Activated T-helper 17 cell treated with anti-CD3 and anti-CD28 coated beads, Interleukin-2, amount 50 U/mL, for 72 hours (primary cell): ENCODE data around the gene SMG9. TPM values are rescaled to one million over a fixed set of nuclear protein-coding genes. Genes with fewer than 3 reads are reported as not detected.
A peak's percentile ranks its signal among the peaks of the same experiment; 100 is the strongest.

Experiments
- ATAC-seq: fragments of 150-1000 bp; cut with Tn5 transposase; replicated peaks from 2 replicates; pipeline ENCODE4 v1.10.0; 2021; ENCODE audit warnings: mild to moderate bottlenecking, moderate library complexity
- H3K27ac Mint-ChIP-seq: one replicate; pipeline ENCODE4 v1.8.0; 2022; ENCODE audit warnings: mixed read lengths
- H3K27me3 Mint-ChIP-seq: one replicate; pipeline ENCODE4 v1.8.0; 2022; ENCODE audit warnings: mixed read lengths
- H3K36me3 Mint-ChIP-seq: one replicate; pipeline ENCODE4 v1.8.0; 2022; ENCODE audit warnings: low read depth, mild to moderate bottlenecking, mixed read lengths
- H3K4me1 Mint-ChIP-seq: one replicate; pipeline ENCODE4 v1.8.0; 2022; ENCODE audit warnings: mixed read lengths
- H3K4me3 Mint-ChIP-seq: one replicate; pipeline ENCODE4 v1.8.0; 2022; ENCODE audit warnings: mild to moderate bottlenecking, mixed read lengths
- H3K9me3 Mint-ChIP-seq: one replicate; pipeline ENCODE4 v1.8.0; 2022; ENCODE audit warnings: mixed read lengths
- total RNA-seq, 2 donors: library from RNA; stranded (reverse); gene quantifications; one replicate each; pipeline ENCODE4 v1.2.3, GENCODE V29; 2022

The SMG9 gene, protein sequence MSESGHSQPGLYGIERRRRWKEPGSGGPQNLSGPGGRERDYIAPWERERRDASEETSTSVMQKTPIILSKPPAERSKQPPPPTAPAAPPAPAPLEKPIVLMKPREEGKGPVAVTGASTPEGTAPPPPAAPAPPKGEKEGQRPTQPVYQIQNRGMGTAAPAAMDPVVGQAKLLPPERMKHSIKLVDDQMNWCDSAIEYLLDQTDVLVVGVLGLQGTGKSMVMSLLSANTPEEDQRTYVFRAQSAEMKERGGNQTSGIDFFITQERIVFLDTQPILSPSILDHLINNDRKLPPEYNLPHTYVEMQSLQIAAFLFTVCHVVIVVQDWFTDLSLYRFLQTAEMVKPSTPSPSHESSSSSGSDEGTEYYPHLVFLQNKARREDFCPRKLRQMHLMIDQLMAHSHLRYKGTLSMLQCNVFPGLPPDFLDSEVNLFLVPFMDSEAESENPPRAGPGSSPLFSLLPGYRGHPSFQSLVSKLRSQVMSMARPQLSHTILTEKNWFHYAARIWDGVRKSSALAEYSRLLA
- total RNA-seq = 100 to 1,000 TPM in 1 of 2 donors, 10 to 100 TPM in 1; 70.4 to 109 TPM

DNA sequence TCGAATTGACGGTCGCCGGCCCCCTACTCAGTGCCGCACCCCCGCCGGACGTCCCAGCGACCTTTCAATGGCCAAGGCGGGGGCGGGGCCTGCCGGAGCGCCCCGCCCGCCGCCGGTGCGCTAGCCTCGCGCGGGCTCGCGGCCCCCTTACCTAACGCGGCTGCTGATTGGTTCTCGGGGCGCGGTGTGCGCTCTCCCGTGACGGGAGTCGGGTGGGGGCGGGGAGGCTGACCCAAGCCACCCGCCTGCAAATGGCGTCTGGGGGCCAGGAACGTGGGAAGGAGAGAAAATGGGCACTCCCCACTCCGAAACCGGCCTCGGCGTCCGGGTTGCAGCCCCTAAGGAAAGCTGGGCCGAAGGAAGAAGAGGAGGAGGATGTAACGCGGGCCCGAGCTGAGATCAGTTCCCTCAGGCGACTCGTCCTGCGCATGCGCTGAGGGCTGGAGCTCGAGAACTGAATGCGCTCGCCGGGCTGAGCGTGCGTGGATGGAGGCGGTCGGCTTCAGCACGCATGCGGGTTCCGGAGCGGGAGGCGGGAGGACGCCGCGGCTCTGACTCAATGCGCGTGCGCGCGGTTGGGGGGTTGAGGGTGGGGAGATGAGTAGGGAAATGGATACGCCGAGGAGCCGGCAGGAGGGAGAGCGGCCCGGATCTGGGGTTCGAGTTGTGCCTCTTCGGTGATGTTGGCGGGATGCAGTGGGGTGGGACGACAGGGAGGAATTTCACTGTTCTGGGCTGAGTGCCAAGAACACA is at the start of gene SMG9:
Gene SMG9, minus strand, starts transcription at position 460 of the 753 bp plus-strand sequence. CDS start 4,221 bp downstream, outside the sequence.
- no peaks in the 10 kb centered on the region for H3K27me3 Mint-ChIP-seq
- peak; percentile 74 for ATAC-seq
- H3K9me3 Mint-ChIP-seq = no peaks in the 10 kb centered on the region
- peak within 1 kb of the TSS; percentile 100 for H3K27ac Mint-ChIP-seq
- H3K4me1 Mint-ChIP-seq = peaks cover 60% of the 10 kb centered on the region
- peak within 1 kb of the TSS; percentile 99 for H3K4me3 Mint-ChIP-seq
- H3K36me3 Mint-ChIP-seq = peaks cover 78% of the 10 kb centered on the region

DNA sequence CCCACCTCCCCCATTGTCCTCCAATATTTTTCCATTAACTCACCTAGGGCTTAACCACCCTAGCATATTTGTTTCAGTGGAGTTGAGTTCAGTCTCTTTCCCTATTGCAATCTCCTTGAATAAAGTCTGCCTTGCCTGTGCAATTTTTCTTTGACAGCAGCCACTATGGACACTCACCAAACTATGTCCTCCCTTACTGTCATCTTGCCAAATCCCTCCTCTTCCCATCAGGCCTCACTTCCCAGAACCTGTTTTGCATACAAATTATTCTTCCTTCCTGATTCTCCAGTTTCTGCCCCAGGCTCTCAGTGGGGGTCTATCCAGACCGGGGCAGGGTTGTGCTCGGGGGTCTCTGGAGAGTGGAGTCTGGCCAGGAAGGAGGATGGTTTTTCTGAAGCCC is 49.7 kb upstream of the SMG9 start:
- H3K4me3 Mint-ChIP-seq = no peak overlapping the region
- ATAC-seq = no peak
- no peaks in the 10 kb centered on the region for H3K9me3 Mint-ChIP-seq
- H3K27me3 Mint-ChIP-seq = peaks cover 4% of the 10 kb centered on the region
- no peak overlapping the region for H3K27ac Mint-ChIP-seq
- H3K36me3 Mint-ChIP-seq = no peaks in the 10 kb centered on the region
- H3K4me1 Mint-ChIP-seq = peaks cover 5% of the 10 kb centered on the region

DNA sequence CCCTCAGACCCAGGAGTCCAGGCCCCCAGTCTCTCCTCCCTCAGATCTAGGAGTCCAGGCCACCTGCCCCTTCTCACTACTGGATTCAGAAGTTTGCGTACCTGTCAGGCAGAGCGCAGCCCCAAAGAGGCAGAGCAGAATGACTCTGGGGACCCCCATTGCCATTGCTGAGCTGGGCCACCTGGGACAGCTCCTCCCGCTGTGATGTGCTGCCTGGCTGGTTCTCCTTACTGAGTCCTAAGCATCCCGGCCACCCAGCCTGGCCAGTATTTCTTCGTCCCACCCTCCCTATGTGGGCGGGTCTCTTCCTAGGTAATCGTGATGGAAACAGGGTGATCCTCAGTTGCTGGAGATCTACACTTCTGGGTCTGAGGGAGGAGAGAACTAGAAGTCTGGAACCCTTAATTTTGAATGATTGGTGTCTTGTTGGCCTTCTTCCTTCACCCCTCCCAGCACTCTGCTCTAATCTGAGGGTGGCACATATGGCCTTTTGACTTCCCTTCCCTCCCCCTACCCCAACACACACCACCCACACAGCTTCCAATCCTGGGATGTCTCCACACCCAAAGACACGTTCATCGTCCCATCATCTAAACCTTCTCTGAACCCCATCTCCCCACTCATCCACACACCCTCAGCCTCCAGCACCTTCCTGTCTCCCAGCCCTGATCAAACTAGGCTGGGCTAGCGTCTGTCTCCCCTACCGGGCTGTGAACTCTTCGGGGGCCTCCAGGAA is 47.6 kb upstream of the SMG9 start, which contains the start of gene LYPD5:
Gene LYPD5, minus strand, starts transcription at position 232 of the 736 bp plus-strand sequence. Its CDS starts 67 bp downstream, at position 165.
- Mint-ChIP-seq H3K4me3 (no peak within 1 kb of the TSS), H3K27ac (peak within 1 kb of the TSS; percentile 53), H3K9me3 (no peaks in the 10 kb centered on the region), H3K36me3 (no peaks in the 10 kb centered on the region), H3K27me3 (peaks cover 4% of the 10 kb centered on the region), H3K4me1 (peaks cover 10% of the 10 kb centered on the region)
- ATAC-seq = no peak

DNA sequence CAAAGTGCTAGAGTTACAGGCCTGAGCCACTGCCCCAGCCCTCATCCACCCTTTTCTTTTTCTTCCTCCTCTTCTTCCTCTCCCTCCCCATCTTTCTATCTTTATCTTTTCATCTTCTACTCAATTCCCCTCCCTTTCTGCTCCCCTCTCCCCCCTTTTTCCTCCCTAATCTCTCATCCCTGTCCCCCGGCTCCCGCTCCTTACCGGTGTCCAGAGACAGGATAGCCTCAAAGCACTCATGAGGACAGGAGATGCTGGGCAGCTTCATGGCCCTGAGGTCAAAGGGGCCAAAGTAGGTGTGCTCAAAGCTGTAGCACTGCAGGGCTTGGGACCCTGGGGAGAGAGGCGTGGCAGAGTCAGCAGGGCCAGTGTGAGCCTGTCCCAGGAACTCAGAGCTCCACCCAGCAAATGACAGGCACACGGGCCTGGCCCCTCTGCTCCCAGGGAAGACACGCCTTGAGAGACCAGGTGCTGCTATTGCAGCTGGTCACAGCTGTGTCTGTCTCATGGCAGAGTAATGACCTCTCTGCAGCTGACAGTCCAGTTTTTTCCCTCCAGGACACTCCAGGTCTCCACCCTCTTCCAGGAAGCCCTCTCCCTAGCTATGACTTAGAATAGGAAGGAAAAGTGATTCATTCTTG is 44.9 kb upstream of the SMG9 start:
- ATAC-seq = no peak
- no peaks in the 10 kb centered on the region for H3K9me3 Mint-ChIP-seq
- H3K4me1 Mint-ChIP-seq = peaks cover 10% of the 10 kb centered on the region
- H3K27ac Mint-ChIP-seq = no peak overlapping the region
- no peaks in the 10 kb centered on the region for H3K27me3 Mint-ChIP-seq
- no peaks in the 10 kb centered on the region for H3K36me3 Mint-ChIP-seq
- H3K4me3 Mint-ChIP-seq = peak overlapping the region; percentile 93

DNA sequence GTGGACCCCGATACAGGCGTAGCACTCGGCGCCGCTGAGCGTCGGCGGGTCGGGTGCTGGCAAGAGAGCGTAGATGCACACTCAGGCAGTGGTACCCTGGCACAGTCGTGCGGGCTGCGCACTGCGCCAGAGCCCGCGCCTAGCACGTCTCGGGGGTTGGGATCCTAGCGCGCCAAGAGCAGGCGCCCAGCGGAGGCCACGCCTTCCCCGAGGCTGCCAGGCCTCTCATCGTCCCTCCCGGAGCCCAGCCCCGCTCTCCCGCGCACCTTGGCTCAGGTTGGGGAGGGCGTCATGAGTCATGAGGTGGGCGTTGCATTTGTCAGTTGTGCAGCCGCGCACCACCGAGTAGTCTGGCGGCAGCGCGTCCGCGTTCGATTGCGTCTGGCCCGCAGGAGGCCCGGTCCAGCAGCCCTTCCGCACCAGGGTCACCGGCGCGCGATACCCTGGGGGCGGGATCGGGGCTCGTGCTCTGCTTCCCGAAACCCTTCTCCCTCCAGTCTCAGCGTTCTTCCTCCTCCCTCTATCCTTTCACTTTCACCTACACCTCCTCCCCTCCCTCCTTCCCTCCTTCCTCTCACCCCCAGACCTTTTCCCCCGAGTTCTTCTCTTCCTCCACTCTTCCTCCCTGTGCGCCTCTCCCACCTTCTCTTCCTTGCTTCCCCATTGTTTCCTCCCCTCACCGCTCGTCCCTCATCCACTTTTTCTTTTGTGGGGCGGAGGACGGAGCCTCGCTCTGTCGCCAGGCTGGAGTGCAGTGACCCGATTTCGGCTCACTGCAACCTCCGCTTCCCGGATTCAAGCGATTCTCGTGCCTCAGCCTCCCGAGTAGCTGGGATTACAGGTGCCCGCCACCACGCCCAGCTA is 44.0 kb upstream of the SMG9 start:
- ATAC-seq = peak; percentile 94
- peak overlapping the region; percentile 93 for H3K4me3 Mint-ChIP-seq
- H3K36me3 Mint-ChIP-seq = no peaks in the 10 kb centered on the region
- peak overlapping the region; percentile 75 for H3K27ac Mint-ChIP-seq
- H3K27me3 Mint-ChIP-seq = no peaks in the 10 kb centered on the region
- H3K4me1 Mint-ChIP-seq = peaks cover 10% of the 10 kb centered on the region
- no peaks in the 10 kb centered on the region for H3K9me3 Mint-ChIP-seq

DNA sequence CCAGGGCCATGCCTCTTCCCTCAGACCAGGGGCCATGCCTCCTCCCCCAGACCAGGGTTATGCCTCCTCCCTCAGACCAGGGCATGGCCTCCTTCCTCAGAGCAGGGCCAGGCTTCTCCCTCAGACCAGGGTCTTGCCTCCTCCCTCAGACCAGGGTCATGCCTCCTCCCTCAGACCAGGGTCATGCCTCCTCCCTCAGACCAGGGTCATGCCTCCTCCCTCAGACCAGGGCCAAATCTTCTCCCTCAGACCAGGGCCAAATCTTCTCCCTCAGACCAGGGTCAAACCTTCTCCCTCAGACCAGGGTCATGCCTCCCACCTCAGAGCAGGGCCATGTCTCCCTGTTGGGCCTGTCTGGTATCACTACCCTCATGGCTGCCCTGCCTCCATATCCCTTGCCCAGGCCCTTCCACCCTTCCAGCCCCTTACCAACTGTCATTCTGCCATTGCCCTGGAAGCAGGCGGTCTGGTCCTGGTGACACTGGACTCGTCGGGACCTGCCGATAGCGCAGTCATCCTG is 43.3 kb upstream of the SMG9 start:
- Mint-ChIP-seq H3K36me3 (no peaks in the 10 kb centered on the region), H3K4me3 (peak overlapping the region; percentile 93), H3K9me3 (no peaks in the 10 kb centered on the region), H3K27ac (peak overlapping the region; percentile 75), H3K4me1 (peaks cover 10% of the 10 kb centered on the region), H3K27me3 (no peaks in the 10 kb centered on the region)
- ATAC-seq = peak; percentile 27

DNA sequence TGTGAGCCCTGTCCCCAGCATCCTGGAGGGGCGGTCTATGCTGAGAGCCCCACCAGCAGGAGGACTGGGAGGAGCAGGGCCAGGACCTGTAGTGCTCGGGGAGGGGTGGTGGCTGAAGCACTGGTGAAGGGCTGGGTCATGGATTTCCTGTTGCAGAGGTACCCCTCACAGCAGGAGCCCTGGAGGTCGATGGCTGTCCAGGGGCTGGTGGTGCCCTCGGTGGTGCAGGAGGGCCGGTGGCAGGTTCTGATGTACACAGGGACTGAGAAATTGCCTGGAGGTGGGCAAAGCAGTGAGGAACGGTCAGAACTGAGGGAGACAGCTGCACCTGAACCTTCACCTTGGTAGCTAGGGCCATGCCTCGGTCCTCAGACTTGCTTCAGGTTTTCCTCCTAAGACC is 42.8 kb upstream of the SMG9 start:
- no peaks in the 10 kb centered on the region for H3K27me3 Mint-ChIP-seq
- no peaks in the 10 kb centered on the region for H3K36me3 Mint-ChIP-seq
- H3K27ac Mint-ChIP-seq = no peak overlapping the region
- peak overlapping the region; percentile 93 for H3K4me3 Mint-ChIP-seq
- H3K4me1 Mint-ChIP-seq = peaks cover 5% of the 10 kb centered on the region
- H3K9me3 Mint-ChIP-seq = no peaks in the 10 kb centered on the region
- ATAC-seq = no peak

DNA sequence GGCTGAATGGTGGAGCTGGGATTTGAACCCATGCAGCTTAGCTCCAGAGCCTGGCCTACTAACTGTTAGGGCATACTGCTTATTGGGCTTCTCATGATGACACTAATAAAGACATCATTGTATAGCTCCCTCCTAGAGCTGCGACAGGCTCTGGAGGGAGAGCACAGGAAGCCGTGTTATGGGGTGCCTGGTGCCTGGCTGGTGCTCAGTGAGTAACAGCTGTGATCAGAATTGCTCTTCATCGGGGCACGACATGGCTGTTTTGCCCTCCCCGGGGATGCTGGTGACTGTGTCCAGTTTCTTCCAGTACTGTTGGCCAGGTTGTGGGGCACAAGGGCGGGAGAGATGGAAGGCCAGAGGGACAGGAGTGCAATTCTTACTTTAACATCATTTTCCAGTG is 42.4 kb upstream of the SMG9 start:
- peaks cover 5% of the 10 kb centered on the region for H3K4me1 Mint-ChIP-seq
- no peaks in the 10 kb centered on the region for H3K9me3 Mint-ChIP-seq
- ATAC-seq = no peak
- H3K4me3 Mint-ChIP-seq = peak overlapping the region; percentile 93
- no peaks in the 10 kb centered on the region for H3K27me3 Mint-ChIP-seq
- no peaks in the 10 kb centered on the region for H3K36me3 Mint-ChIP-seq
- no peak overlapping the region for H3K27ac Mint-ChIP-seq

DNA sequence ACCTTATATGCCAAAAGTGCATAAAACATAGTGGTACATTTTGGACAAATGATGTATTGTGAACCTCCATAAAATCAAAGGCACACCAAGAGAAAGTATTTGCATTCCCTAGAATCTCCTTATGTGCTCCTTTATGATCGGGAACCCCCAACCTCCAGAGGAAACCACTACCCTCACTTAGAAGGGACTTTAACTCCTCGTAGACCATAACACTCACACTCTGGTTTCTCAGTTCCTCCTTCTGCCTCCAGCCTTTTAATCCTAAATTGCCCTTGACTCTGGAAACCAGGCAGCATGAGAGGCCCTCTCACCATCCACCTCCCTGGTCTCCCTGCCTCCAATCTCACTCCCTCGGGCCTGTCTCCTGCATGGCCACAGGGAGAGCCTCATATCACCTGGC is 35.8 kb upstream of the SMG9 start:
- Mint-ChIP-seq H3K36me3 (no peaks in the 10 kb centered on the region), H3K4me1 (no peaks in the 10 kb centered on the region), H3K9me3 (no peaks in the 10 kb centered on the region), H3K4me3 (no peak overlapping the region), H3K27me3 (peaks cover 8% of the 10 kb centered on the region), H3K27ac (no peak overlapping the region)
- ATAC-seq = no peak

DNA sequence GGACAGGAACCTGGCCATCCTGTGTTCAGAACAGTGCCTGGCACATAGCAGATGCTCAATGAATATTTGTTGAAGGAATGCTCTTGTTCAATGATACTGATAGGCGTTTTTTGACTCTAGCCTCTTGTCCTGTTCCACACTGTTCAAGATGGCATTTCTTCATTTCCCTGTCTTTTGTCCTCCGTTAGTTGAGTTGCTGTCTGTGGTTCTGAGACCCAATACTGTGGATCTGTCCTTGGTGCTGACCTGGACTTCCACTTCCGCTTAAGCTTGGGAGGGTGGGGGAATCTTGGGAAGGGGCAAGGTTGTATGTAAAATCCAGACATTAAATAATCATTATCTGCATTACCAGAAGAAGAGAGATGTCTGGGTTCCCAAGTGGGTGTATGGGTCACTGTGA is 34.3 kb upstream of the SMG9 start:
- no peak overlapping the region for H3K27ac Mint-ChIP-seq
- H3K4me3 Mint-ChIP-seq = no peak overlapping the region
- H3K4me1 Mint-ChIP-seq = peaks cover 7% of the 10 kb centered on the region
- peaks cover 8% of the 10 kb centered on the region for H3K27me3 Mint-ChIP-seq
- no peak for ATAC-seq
- no peaks in the 10 kb centered on the region for H3K9me3 Mint-ChIP-seq
- H3K36me3 Mint-ChIP-seq = peaks cover under 1% of the 10 kb centered on the region

DNA sequence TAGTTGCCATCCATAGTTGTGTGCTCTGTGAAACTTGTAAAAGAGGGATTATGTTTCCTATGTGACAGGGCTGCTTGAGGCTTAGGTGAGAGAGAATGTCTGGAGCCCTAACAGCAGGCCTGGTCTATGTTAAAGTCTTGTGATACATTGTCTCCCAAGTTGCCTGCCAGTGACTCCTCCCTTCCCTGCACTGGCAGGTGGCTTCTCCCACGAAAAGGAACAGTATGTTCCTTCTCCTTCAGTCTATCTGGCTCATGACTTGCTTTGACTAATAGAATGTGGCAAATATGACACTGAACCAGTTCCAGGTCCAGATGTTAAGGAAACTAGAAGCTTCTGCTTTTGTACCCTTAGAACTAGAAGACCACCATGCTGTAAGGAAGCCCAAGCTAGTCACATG is 31.9 kb upstream of the SMG9 start:
- Mint-ChIP-seq H3K27me3 (peaks cover 8% of the 10 kb centered on the region), H3K9me3 (no peaks in the 10 kb centered on the region), H3K36me3 (peaks cover 21% of the 10 kb centered on the region), H3K27ac (no peak overlapping the region), H3K4me3 (no peak overlapping the region), H3K4me1 (peaks cover 27% of the 10 kb centered on the region)
- no peak for ATAC-seq

DNA sequence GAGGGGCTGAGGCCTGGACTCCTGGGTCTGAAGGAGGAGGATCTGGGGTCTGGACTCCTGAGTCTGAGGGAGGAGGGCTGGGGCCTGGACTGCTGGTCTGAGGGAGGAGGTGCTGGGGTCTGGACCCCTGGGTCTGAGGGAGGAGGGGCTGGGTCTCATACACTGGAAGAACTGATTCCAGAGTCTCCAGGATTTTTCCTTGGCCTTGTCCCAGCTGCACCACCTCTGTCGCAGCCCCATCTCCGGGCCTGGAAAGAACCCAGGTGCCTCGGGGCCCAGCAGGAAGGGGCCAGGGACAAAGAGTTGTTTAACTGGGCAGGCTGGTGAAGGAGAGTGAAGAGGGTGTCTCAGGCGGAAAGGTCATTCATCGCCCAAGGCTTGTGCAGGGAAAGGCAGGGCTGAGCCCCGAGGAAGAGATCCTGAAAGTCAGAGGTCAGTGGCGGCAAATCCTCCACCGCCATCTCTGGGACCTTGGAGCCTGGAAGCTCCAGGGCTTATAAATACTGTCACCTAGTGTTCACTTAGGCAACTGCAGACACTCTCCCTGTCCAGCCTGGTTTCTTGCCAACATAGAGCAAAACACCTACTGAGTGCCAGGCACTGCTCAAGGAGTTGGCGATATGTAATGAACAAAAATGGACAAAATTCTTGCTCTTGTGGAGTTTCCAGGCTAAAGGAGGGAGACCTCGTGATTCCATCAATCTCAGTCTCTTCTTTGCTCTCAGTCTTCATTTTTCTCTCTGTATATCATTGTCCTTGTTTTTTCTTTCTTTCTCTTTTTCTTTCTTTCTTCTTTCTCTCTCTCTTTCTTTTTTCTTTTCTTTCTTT is 30.4 kb upstream of the SMG9 start:
- H3K4me3 Mint-ChIP-seq = peak overlapping the region; percentile 86
- H3K9me3 Mint-ChIP-seq = no peaks in the 10 kb centered on the region
- ATAC-seq = no peak
- peaks cover 33% of the 10 kb centered on the region for H3K36me3 Mint-ChIP-seq
- peak overlapping the region; percentile 86 for H3K27ac Mint-ChIP-seq
- peaks cover 4% of the 10 kb centered on the region for H3K27me3 Mint-ChIP-seq
- peaks cover 31% of the 10 kb centered on the region for H3K4me1 Mint-ChIP-seq
